NCI-H1105 (cell line): Measurements from ENCODE around the gene PHF2.

Source experiments
- DNase-seq: peaks from one replicate; lab custom pipeline; 2025; lab: John Stamatoyannopoulos, UW

Gene PHF2

DNA sequence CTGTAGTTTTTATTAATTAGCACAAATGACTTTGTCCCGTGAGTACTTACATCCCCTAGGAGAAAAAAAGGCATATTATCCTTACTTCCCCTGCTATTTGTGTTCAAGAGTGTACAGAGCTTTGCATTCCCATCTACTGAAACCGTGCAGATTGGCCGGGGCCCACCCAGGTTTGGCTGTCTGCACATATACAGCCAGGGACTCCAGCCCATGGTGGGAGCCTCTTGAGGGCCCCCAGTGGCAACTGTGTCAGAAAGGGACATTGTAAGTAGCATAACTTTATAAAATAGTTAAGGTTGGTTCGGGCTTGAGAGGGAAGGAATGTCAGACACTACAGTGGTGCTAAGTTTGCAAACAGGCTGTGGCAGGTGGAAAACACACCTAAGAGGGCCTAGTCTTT lies 24.7 kb downstream of the PHF2 start:
- no peak for DNase-seq

DNA sequence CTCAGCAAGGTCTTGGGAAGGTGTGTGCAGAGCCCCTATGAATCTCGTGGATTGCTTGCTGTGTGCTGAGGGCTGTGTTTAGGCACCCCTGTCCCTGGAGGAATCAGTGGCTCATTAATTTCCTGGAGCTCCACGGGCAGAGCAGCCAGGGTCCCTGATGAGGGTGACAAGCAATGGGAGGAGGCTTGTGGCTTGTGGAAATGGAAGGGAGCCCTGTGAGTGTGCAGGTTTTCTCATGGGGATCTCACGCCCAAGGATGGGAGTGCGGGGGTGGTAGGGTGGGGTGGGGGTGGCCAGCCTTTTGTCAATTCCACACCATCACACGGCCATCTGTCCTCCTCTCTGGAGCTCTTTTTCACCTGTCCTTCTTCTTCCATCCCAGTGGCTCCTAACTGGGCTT lies 25.3 kb downstream of the PHF2 start:
- no peak for DNase-seq

DNA sequence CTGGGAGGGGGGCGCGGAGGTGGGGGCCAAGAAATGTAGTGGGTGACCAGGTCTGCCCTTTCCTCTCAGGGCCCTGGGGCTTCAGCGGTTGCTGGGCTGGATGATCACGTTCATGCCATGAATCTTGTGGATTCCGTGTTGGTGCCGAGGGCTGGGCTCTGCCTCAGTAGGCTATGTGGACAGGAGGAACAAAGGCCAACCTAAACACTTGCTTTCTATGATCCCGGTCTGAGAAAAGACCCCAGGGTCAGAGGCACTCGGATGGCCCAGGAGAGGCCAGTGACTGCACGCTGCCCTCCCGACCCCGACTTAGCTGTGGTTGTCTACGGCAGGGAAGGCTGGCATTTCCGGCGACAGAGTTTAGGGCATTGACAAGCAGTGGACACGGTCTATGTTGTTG lies 26.6 kb downstream of the PHF2 start:
- DNase-seq, result no peak

DNA sequence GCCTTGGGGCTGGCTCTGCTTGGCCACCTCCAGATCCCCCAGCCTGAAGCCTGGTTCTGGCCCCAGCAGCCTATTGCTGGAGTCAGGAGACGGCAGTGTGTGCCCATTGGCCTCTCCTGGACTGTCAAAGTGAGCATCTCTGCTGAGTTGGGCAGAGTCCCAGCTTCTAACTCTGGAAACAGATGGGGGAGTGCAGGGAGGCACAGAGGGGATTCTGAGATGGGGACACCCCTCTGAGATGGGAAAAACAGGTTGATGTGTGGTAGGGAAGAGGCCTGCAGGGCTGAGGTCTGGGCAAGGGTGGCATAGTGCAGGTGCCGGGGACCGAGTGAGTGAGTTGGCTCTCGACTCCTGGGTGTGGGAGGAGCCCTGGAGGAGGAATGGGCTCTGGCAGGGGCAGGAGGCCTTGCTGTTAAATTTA lies 27.5 kb downstream of the PHF2 start:
- DNase-seq, result no peak

DNA sequence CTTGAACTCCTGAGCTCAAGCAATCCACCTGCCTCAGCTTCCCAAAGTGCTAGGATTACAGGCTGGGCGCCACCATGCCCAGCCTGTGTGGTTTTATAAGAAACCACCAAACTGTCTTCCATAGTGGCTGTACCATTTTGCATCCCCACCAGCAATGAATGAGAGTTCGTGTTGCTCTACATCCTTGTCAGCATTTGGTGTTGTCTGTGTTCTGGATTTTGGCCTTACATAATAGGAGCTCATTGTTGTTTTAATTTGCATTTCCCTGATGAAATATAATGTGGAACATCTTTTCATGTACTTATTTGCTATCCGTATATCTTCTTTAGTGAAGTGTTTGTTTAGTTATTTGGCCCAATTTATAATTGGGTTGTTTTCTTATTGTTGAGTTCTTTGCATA lies 29.8 kb downstream of the PHF2 start:
- no peak for DNase-seq

DNA sequence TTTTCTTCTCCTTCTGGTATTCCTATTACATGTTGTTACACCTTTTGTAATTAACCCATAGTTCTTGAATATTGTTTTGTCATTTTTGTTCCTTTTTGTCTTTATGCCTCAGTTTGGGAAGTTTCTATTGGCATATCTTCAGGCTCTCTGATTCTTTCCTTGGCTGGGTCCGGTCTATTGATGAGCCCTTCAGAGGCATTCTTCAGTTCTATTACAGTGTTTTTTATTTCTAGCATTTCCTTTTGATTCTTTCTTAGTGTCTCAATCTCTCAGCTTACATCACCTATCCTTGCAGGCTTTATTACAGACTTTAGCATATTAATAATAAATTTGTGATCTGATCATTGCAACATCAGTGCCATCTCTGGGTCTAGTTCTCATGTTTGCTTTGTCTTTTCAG lies 33.8 kb downstream of the PHF2 start:
- no peak for DNase-seq

DNA sequence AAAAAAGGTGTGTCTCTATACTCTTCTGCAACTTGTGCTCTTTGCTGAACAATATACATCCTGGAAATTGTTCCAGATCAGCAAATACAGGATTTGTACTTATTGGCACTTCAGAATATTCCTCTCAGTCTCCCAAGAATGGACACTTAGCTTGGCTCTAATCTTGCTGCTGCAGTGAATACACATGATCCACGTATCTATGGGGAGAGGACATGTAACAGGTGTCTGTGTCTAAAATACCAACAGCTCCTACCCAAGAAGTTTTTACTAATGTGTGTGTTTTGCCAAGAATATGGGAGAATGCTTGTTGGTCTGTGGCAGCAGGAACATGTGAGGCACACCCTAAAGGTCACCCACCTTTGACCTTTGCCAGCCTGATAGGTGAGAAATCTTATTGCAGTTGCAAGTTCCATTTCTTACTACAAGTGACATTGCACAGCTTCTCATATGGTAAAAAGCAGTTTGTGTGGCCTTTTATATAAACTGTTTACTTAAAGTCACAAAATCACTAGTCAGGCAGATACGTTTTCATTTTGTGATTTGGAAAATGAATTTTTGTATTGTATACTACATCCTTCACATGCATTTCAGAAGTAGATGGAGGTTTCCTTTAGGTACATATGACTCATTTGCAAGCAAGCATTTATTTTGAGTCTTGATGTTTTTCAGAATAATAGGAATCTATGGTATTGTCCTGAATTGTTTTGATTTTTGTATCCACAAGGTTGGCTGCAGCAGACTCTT lies 35.8 kb downstream of the PHF2 start:
- DNase-seq, result no peak

DNA sequence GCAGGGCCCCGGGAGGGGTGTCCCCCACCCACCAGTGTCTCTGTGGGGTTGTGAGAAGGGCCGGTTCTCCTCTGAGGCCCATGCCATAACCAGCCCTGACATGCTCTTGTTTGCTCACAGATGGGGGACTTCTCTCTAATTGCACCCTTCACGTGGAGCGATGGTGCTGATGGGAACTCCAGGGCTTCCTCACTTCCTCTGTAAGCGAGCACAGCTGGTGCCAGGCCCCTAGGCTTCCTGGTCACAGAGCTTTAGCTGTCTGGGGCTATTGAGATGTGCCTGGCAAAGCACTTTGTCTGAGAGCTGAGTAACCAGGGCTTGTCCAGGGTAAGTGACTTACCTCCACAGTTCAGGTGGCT lies 36.4 kb downstream of the PHF2 start:
- DNase-seq, result no peak

DNA sequence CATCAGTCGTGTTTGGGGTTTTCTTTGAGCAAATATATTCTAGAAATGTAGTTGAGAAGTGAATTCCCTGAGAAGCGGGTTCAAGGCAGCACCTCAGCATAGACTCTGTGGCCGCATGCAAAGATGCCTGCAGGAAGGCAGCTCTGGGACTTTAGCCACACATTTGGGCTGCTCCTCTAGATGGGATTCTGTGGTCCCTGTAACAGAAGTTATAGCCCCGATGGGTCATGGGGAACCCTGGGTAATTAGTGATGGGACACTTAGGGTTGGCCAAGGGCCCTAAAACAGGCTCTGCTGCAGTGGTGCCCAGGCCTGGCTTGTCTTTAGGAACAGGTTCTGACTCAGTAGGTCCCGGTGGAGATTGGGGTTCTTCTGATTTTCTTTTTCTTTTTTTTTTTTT lies 36.8 kb downstream of the PHF2 start:
- DNase-seq, result no peak

DNA sequence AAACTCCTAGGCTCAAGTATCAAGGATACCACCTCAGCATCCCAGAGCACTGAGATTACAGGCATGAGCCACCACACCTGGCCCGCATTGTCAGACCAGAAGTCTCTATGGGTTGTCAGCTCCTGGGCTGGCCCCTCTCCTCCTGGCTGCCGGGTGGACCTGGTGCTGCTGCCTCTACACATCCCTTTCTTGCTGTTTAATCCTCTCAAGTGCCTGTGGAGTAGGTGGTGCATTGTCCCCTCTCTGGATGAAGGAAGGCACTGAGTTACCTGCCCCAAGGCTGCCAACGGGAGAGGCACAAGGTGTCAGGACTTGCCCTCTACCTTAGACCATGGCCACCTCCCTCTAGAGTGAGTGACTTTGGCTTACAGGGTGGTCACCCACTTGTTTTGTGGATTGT lies 37.4 kb downstream of the PHF2 start:
- DNase-seq, result no peak

DNA sequence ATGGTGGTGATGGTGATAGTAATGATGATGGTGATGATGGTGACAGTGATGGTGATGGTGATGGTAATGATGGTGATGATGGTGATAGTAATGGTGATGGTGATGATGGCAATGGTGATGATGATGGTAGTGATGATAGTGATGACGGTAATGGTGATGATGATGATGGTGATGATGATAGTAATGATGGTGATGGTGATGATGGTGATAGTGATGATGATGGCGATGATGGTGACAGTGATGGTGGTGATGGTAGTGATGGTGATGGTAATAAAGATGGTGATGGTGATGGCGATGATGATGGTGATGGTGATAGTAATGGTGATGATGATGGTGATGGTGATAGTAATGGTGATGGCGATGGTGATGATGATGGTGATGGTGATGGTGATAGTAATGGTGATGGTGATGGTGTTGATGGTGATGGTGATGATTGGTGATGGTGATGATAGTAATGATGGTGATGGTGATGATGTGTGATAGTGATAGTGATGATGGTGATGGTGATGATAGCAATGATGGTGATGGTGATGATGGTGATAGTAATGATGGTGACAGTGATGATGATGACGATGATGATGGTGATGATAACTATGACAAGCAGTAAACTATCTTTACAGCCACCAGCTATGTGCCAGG lies 38.6 kb downstream of the PHF2 start:
- DNase-seq, result no peak

DNA sequence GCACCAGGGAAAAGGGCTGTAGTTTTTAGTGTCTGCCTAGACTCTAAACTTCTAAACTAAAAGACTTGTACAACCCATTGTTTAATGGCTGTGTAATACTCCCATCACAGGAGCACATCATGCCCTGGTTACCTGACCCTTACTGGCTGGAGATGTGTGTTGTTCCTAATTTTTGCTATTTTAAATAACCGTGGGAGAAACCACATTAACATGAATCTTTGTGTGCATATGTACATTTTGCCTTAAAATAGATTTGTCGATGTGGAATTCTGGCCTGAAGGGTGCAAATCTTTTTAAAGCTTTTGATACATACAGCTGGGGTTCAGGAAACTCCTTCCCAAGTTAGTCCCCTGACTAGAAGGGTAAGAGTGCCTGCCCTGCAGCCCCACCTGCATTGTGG lies 39.7 kb downstream of the PHF2 start:
- no peak for DNase-seq

DNA sequence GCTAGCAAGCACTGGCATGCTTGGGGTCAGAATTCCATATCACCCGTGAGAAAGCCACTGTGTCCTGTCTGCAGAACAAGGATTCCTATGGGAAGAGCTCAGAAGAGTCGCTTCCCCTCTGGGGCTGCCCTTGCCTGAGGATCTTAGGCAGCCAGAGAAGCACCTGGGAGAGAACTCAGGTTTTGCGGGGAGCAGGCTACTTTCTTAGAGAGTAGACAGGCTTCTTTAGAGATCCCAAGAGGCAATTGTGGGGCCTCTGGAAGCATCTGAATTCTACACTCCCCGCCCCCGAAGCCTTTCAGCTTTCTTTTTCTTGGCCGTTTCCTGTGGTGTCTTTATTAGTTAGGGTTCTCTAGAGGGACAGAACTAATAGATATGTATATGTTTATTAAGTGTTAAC lies 40.9 kb downstream of the PHF2 start:
- no peak for DNase-seq

DNA sequence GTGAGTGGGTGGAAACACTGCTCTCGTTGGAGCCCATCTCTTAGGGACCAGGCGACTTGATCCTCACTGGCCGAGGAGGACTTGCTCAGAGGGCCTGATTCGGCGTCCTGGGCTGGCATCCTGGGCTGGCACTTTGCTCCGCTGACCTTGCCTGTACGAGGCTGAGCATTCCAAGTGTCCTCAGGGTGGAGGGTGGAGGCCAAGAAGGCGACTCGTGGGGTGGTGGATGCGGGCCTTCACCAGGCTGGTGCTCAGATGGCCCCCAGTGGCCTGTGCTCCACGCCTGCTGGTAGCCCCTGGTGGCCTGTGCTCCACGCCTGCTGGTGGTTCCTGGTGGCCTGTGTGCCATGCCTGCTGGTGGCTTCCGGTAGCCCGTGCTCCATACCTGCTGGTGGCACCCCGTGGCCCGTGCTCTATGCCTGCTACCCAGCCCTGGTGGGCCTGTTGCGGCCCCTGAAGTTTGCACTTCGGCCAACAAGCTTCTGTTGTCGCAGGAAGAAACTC lies 42.9 kb downstream of the PHF2 start:
- DNase-seq, result no peak

DNA sequence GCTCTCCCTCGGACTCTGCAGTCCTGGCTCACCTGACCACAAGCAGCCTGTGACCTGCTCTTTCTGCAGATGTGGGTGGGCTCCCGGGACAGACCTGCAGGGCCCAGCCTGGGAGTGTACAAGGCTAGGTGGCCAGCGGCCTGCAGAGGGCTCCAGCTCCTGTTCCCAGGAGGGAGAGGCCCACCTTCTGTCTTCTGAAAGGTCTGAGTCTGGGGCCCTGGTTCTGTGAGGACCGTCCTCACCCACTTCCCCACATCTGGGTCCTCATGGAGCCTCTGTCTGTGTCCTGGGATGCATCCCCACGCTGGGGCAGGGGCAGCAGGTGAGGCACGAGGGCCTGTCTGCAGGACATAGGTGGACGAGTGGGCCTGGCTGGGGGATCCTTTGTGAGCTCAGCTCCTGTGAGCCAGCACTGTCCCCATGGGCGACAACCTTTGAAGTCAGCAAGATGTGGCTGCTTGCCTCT lies 43.7 kb downstream of the PHF2 start:
- no peak for DNase-seq

DNA sequence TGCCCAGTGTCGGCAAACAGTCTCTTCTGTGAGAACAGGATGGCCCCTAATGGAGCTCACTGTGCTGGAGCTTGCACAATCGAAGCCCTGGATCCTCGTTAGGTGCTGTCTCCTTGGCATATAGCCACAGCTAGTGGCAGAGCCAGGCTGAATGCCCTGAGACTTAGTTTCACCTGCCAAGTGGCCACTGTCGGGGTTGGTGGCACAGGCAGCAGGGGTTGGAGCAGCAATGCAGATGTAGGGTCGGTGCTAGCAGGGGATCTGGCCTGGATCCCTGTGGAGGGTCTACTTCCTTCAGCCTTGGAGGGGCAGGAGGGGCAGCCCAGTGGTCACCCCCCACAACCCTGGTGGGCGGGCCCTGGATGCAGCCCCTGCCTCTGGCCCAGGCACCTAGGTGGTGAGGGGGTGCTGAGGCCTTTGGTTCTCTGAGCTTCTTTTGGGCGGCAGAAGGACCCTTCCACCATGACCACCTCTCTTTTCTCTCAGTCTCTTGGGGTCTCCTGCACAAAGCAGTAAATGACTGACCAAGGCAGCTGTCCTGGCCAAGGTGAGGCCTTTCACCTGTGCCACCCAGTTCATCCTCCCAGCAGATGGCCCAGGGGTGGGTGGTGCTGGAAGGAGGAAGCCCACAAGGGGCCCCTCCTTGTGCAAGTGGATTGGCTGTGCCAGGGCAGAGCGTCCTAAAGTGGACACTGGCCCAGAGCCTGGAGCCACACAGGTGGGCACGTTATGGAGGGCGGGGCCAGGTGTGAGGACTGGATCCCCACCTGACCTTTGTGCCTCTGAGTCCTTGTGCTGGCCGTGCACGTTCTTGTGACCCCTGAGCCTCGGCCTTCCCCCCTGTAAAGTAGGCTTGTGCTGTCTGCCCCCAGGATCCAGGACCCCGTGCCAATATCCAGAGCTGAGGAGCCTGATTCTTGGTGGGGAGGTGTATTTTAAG lies 44.8 kb downstream of the PHF2 start:
- DNase-seq, result peak; percentile 18

DNA sequence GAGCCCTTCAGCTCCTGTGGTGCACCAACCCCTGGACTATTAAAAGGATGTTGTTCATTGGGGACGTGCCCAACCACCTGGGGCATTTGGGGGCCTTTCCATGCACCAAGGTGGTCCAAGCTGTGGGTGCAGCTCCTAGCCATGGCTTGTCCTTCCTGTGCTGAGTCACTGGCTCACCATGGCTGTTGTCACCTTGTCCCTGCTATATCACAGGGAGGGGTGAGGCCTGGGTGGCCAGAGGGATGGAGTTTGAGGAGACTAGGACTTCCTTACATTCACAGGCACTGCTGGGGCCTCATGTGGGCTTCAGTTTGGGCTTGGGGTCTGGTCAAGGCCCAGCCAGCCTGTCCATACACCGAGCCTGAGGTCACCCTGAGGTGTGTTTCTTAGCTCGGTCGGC lies 45.5 kb downstream of the PHF2 start:
- no peak for DNase-seq

DNA sequence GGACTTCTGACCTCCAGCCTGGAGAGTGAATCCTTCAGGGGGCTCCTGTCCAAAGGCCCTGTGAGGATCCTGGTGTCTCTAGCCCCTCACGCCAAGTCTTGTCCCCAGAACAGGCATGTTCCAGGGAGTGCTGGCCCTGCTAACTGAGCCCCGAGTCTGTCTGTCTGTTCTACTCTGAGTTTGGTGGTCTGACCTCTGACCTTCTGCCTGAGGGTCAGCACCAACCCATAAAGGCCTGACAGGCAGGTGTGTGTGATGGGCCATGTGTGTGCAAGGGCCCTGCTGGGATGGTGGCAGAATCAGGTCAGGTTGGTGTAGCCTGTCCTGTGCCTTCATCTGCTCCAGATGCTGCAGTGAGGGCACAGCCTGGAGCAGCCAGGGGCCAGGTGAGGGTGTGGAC lies 46.3 kb downstream of the PHF2 start:
- no peak for DNase-seq

DNA sequence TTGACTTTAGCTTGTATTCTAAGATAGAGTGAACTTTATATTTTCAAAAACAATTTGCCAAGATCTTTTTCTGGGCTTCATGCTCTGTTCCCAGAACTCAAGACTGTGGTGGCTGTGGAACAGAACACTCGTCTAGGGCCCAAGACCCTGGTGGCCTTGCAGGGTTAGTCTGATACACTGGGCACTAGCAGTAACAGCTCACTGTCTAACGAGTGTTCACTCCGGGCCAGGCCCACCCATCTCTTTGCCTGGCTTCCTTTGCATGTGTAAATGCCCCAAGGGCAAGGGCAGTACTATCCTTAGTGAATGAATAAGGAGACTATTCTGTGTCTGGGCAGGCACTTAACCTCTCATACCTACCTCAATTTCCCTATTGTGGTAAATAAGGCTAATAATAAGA lies 47.4 kb downstream of the PHF2 start:
- no peak for DNase-seq

DNA sequence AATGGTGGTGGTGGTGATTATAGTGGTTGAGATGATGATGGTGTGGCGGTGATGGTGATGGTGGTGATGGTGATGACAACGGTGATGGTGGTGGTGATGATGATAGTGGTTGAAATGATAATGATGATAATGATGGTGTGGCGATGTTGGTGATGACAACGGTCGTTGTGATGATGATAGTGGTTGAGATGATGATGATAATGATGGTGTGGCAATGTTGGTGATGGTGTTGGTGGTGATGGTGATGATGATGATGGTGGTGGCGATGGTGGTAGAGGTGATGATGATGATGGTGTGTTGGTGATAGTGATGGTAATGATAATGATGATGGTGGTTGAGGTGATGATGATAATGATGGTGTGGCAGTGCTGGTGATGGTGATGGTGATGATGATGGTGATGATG lies 48.0 kb downstream of the PHF2 start:
- DNase-seq, result no peak

DNA sequence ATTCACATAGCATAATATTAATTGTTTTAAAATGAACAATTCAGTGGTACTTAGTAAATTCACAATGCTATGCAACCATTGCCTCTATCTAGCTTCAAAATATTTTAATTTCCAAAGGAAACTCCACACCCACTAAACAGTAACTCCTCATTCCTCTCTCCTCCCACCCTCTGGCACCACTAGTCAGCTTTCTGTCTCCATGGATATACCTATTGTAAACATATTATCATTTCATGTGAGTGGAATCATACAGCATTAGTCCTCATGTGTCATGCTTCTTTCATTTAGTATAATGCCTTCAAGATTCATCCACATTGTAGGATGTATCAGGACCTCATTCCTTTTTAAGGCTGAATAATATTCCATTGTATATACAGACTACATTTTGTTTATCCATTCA lies 48.6 kb downstream of the PHF2 start:
- DNase-seq, result no peak

DNA sequence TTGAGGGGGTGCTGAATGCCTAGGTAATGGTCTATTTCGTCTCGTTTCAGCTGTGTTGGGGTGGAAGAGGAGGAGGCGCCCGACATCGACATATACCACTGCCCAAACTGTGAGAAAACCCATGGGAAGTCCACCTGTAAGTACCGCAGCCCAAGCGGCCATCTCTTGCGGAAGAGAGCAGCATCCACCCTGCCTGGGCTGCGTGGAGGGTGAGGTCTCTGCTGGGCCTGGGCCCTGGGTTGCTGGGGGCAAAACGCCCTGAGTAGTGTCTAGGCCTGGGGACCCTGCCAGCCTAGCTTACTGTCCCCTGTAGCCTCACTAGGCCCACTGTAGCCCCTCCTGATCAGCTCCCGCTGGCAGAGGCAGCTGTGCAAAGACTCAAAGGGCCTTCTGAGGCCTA lies 53.5 kb downstream of the PHF2 start:
- no peak for DNase-seq
